Activated CD4-positive, alpha-beta T cell treated with anti-CD3 and anti-CD28 coated beads, Interleukin-2, Interleukin-6, amounts not matched to agents 100 ng/mL and 50 ng/mL, durations not matched to agents 16 hours and 8 hours (primary cell): ENCODE data around the gene MRTFA.

Experiments used
- DNase-seq: peaks from one replicate; pipeline ENCODE4 v3.0.0-alpha.2; 2020

MRTFA gene

GRCh38 chr22:40484906-40485669, 151.4 kb downstream of the MRTFA start:
- no peak for DNase-seq

GRCh38 chr22:40482886-40483285, 153.6 kb downstream of the MRTFA start:
- no peak for DNase-seq

- DNase-seq: no peak
Observed at GRCh38 chr22:40482391-40482790, 154.1 kb downstream of the MRTFA start.

GRCh38 chr22:40480996-40481395, 155.5 kb downstream of the MRTFA start:
- DNase-seq: no peak

GRCh38 chr22:40479887-40480538, 156.5 kb downstream of the MRTFA start:
- DNase-seq: no peak

- DNase-seq: no peak
Observed at GRCh38 chr22:40479126-40479800, 157.3 kb downstream of the MRTFA start.

- no peak for DNase-seq
Observed at GRCh38 chr22:40478338-40479125, 158.0 kb downstream of the MRTFA start.

- no peak for DNase-seq
Observed at GRCh38 chr22:40477683-40478337, 158.7 kb downstream of the MRTFA start.

GRCh38 chr22:40476341-40476740, 160.2 kb downstream of the MRTFA start:
- DNase-seq: no peak

GRCh38 chr22:40473703-40474102, 162.8 kb downstream of the MRTFA start:
- DNase-seq: peak; percentile 21

GRCh38 chr22:40472579-40472978, 163.9 kb downstream of the MRTFA start:
- no peak for DNase-seq

GRCh38 chr22:40472051-40472450, 164.5 kb downstream of the MRTFA start:
- no peak for DNase-seq

GRCh38 chr22:40469181-40469580, 167.3 kb downstream of the MRTFA start:
- no peak for DNase-seq

- no peak for DNase-seq
Observed at GRCh38 chr22:40468616-40469015, 167.9 kb downstream of the MRTFA start.

- no peak for DNase-seq
Observed at GRCh38 chr22:40466976-40467375, 169.5 kb downstream of the MRTFA start.

GRCh38 chr22:40463683-40464082, 172.8 kb downstream of the MRTFA start:
- peak; percentile 66 for DNase-seq

GRCh38 chr22:40463017-40463631, 173.4 kb downstream of the MRTFA start:
- DNase-seq: peak; percentile 69

- DNase-seq: peak; percentile 43
Observed at GRCh38 chr22:40462195-40462984, 174.1 kb downstream of the MRTFA start.

GRCh38 chr22:40453671-40454070, 182.8 kb downstream of the MRTFA start:
- no peak for DNase-seq

- no peak for DNase-seq
Observed at GRCh38 chr22:40452730-40453487, 183.6 kb downstream of the MRTFA start.
